SK-N-SH (cell line): ENCODE data around the gene ITIH2. TPM values are rescaled to one million over a fixed set of nuclear protein-coding genes. Genes with fewer than 3 reads are reported as not detected.

Source experiments
- CTCF ChIA-PET: fragments of 300-600, 350-600 bp; formaldehyde crosslinking; extraction: SDS; loops from one replicate; lab custom pipeline; 2021; lab: Yijun Ruan, JAX
- POLR2A ChIA-PET: fragments of 350-600 bp; sonication (Branson Sonifier 250); formaldehyde crosslinking; extraction: SDS; loops from one replicate; lab custom pipeline; 2020; ENCODE audit warnings: antibody characterized with exemption, inconsistent platforms; lab: Yijun Ruan, JAX
- DNase-seq: peaks from one replicate; pipeline ENCODE4 v3.0.0; 2012
- H2AFZ ChIP-seq: fragments of 200-600 bp; sonication (generic); 2 replicates; pipeline ENCODE4 v1.8.1; 2016; ENCODE audit warnings: antibody characterized with exemption, mild to moderate bottlenecking, low read depth
- H3F3A ChIP-seq: fragments of 200-600 bp; sonication (generic); replicated peaks from 2 replicates; pipeline ENCODE3; 2016; ENCODE audit warnings: antibody characterized with exemption, mild to moderate bottlenecking; ENCODE audit not compliant: insufficient read depth
- H3K27ac ChIP-seq, 2 experiments: fragments of 200-500 bp in 1 of 2; fragments of 200-600 bp in 1 of 2; sonication (Bioruptor generic) in 1 of 2; sonication (generic), shearing (Covaris generic) in 1 of 2; 2 replicates each; pipeline versions ENCODE4 v1.5.1 to v1.6.1; 2014 to 2016; ENCODE audit warnings: low read depth in 2 of 2, inconsistent platforms in 1 of 2, low read length in 1 of 2, mild to moderate bottlenecking in 1 of 2, mixed read lengths in 1 of 2
- H3K27me3 ChIP-seq: fragments of 200-600 bp; sonication (generic), shearing (Covaris generic); 2 replicates; pipeline ENCODE4 v1.6.1; 2016; ENCODE audit warnings: mixed run types; ENCODE audit not compliant: insufficient read depth
- H3K36me3 ChIP-seq, 2 experiments: fragments of 200-500 bp in 1 of 2; fragments of 200-600 bp in 1 of 2; sonication (Bioruptor generic) in 1 of 2; sonication (generic) in 1 of 2; replicated peaks in 1 of 2; 2 replicates each; pipeline versions ENCODE3 to v1.5.1; 2014 to 2016; ENCODE audit warnings: low read length in 1 of 2, mild to moderate bottlenecking in 1 of 2; ENCODE audit not compliant: insufficient read depth in 2 of 2, control insufficient read depth in 1 of 2
- H3K4me1 ChIP-seq, 2 experiments: fragments of 200-500 bp in 1 of 2; fragments of 200-600 bp in 1 of 2; sonication (Bioruptor generic) in 1 of 2; sonication (generic), shearing (Covaris generic) in 1 of 2; 2 replicates each; pipeline versions ENCODE4 v1.5.1 to v1.6.1; 2014 to 2016; ENCODE audit warnings: low read depth in 1 of 2, low read length in 1 of 2, mixed run types in 1 of 2; ENCODE audit not compliant: insufficient read depth in 2 of 2, control insufficient read depth in 1 of 2
- H3K4me2 ChIP-seq: fragments of 200-600 bp; sonication (generic), shearing (Covaris generic); 2 replicates; pipeline ENCODE4 v1.6.1; 2017; ENCODE audit warnings: mixed run types
- H3K4me3 ChIP-seq, 2 experiments: fragments of 200-500 bp in 1 of 2; fragments of 200-600 bp in 1 of 2; sonication (Bioruptor generic) in 1 of 2; sonication (generic), shearing (Covaris generic) in 1 of 2; 2 replicates each; pipeline versions ENCODE4 v1.5.1 to v1.8.1; 2014 to 2016; ENCODE audit warnings: low read depth in 2 of 2, inconsistent platforms in 1 of 2, low read length in 1 of 2, mild to moderate bottlenecking in 1 of 2, mixed read lengths in 1 of 2, moderate library complexity in 1 of 2
- H3K79me2 ChIP-seq: fragments of 200-600 bp; sonication (generic); 2 replicates; pipeline ENCODE4 v1.8.1; 2017; ENCODE audit warnings: mild to moderate bottlenecking; ENCODE audit not compliant: insufficient read depth
- H3K9ac ChIP-seq: fragments of 200-600 bp; sonication (generic); 2 replicates; pipeline ENCODE4 v1.6.1; 2017; ENCODE audit warnings: mixed run types
- H3K9me2 ChIP-seq: fragments of 200-600 bp; sonication (generic); 2 replicates; pipeline ENCODE4 v1.6.1; 2017; ENCODE audit warnings: mixed run types
- H3K9me3 ChIP-seq: fragments of 200-600 bp; sonication (generic); 2 replicates; pipeline ENCODE4 v1.6.1; 2017; ENCODE audit warnings: mixed run types, mild to moderate bottlenecking, moderate library complexity
- H4K20me1 ChIP-seq: fragments of 200-600 bp; sonication (generic); 2 replicates; pipeline ENCODE4 v1.6.1; 2017; ENCODE audit warnings: mild to moderate bottlenecking, mixed run types; ENCODE audit not compliant: insufficient read depth
- CTCF ChIP-seq: fragments of 200-600 bp; sonication (generic); IDR thresholded peaks from 2 replicates; pipeline ENCODE4 v1.6.1; 2017; ENCODE audit warnings: antibody characterized with exemption, mild to moderate bottlenecking, moderate library complexity
- ELF1 ChIP-seq: IDR thresholded peaks from 2 replicates; pipeline ENCODE4 v1.4.0; 2012
- EP300 ChIP-seq, 2 experiments: IDR thresholded peaks; 2 replicates each; pipeline versions ENCODE4 v1.4.0 to v1.6.1; 2012; ENCODE audit warnings: borderline replicate concordance in 1 of 2, low read depth in 1 of 2, low read length in 1 of 2
- FOXM1 ChIP-seq: IDR thresholded peaks from 2 replicates; pipeline ENCODE4 v1.4.0; 2012; ENCODE audit warnings: low read depth, mild to moderate bottlenecking
- GABPA ChIP-seq: IDR thresholded peaks from 2 replicates; pipeline ENCODE4 v1.4.0; 2012; ENCODE audit warnings: low read depth, mild to moderate bottlenecking
- GATA2 ChIP-seq: sonication (generic); formaldehyde crosslinking; IDR thresholded peaks from 2 replicates; pipeline ENCODE4 v1.5.0; 2020; ENCODE audit warnings: mild to moderate bottlenecking, missing genetic modification reagents
- NFIC ChIP-seq: IDR thresholded peaks from 2 replicates; pipeline ENCODE4 v1.4.0; 2012; ENCODE audit warnings: borderline replicate concordance
- PBX3 ChIP-seq: IDR thresholded peaks from 2 replicates; pipeline ENCODE4; 2012
- POLR2AphosphoS5 ChIP-seq: IDR thresholded peaks from 2 replicates; pipeline ENCODE4 v1.6.1; 2012; ENCODE audit warnings: low read depth, low read length
- RCOR1 ChIP-seq: fragments of 150-350 bp; IDR thresholded peaks from 2 replicates; pipeline ENCODE4 v1.6.1; 2017; ENCODE audit warnings: antibody characterized with exemption, low read length
- RFX5 ChIP-seq: IDR thresholded peaks from 2 replicates; pipeline ENCODE4 v1.6.1; 2012; ENCODE audit warnings: mild to moderate bottlenecking, improper control_type of control experiment, low read length
- SMC3 ChIP-seq: IDR thresholded peaks from 2 replicates; pipeline ENCODE4 v1.6.1; 2012; ENCODE audit warnings: low read depth, low read length, improper control_type of control experiment
- TEAD4 ChIP-seq: IDR thresholded peaks from 2 replicates; pipeline ENCODE4 v1.4.0; 2012; ENCODE audit warnings: mild to moderate bottlenecking, borderline replicate concordance; ENCODE audit not compliant: insufficient read depth
- USF1 ChIP-seq: IDR thresholded peaks from 2 replicates; pipeline ENCODE4 v1.4.0; 2012; ENCODE audit warnings: low read depth, borderline replicate concordance
- USF2 ChIP-seq: fragments of 150-350 bp; IDR thresholded peaks from 2 replicates; pipeline ENCODE4 v1.6.1; 2017; ENCODE audit warnings: antibody characterized with exemption, low read length, low read depth, borderline replicate concordance
- WGBS: methylation state at CpG from one replicate; pipeline ENCODE4 v1.1.6; 2017; ENCODE audit warnings: low lambda C conversion rate; 5-methylcytosine and 5-hydroxymethylcytosine counted together
- polyA plus RNA-seq, 3 experiments: library from polyadenylated mRNA; depleted of rRNA; stranded (reverse); fragments of >200 nt; gene quantifications; 2 replicates each; pipeline ENCODE4 v1.2.3, GENCODE V29; 2012
- TF ChIP-seq, protein P1 (sequence below): fragments of 150-350 bp; IDR thresholded peaks from 2 replicates; pipeline ENCODE4 v1.6.1; 2016; ENCODE audit warnings: mild to moderate bottlenecking, low read depth, low read length

The ITIH2 gene
- polyA plus RNA-seq, 1 of the 3 experiments (the other 2 are of a cell fraction), result not detected

- Histone ChIP-seq H3K4me2 (no peak overlapping the region), H3K9me2 (no peaks in the 10 kb centered on the region), H3F3A (peaks cover 41% of the 10 kb centered on the region), H3K9me3 (no peaks in the 10 kb centered on the region), H3K79me2 (peaks cover 90% of the 10 kb centered on the region), H3K27ac (no peak overlapping the region; a peak in 1 of 4 replicates), H3K27me3 (no peaks in the 10 kb centered on the region), H3K36me3 (peaks cover 35 to 39% of the 10 kb centered on the region in 2 experiments), H3K4me1 (peaks cover 9 to 25% of the 10 kb centered on the region in 2 experiments), H2AFZ (no peak overlapping the region), H4K20me1 (peaks cover 59% of the 10 kb centered on the region), H3K9ac (no peak overlapping the region), H3K4me3 (no peak overlapping the region)
- CTCF ChIA-PET, result no interaction called here
- POLR2A ChIA-PET, result no interaction called here
- no peak for DNase-seq
- 89% methylated on average over 4 of the region's 4 CpGs for WGBS
- TF ChIP-seq ELF1 (no peak), RFX5 (no peak), EP300 (IDR thresholded peaks at IDR 0.05; ENCODE audit: borderline replicate concordance in 1 of 2, low read depth in 1 of 2, low read length in 1 of 2) (no peak), FOXM1 (no peak), GATA2 (CRISPR knock-in tag) (no peak), USF2 (no peak), NFIC (no peak), TEAD4 (no peak), GABPA (no peak)
These were observed 91.3 kb downstream of the ITIH2 start for GRCh38 chr10:7794251-7795026.

GRCh38 chr10:7795605-7796004 lies 92.5 kb downstream of the ITIH2 start:
- Histone ChIP-seq H3K4me1 (peaks cover under 1 to 19% of the 10 kb centered on the region in 2 experiments), H3K4me2 (no peak overlapping the region), H3F3A (peaks cover 41% of the 10 kb centered on the region), H3K36me3 (peaks cover 39 to 47% of the 10 kb centered on the region in 2 experiments), H2AFZ (no peak overlapping the region), H3K9me3 (no peaks in the 10 kb centered on the region), H4K20me1 (peaks cover 47% of the 10 kb centered on the region), H3K79me2 (peaks cover 85% of the 10 kb centered on the region), H3K9me2 (no peaks in the 10 kb centered on the region), H3K27me3 (no peaks in the 10 kb centered on the region), H3K9ac (no peak overlapping the region), H3K4me3 (no peak overlapping the region), H3K27ac (no peak overlapping the region)
- CTCF ChIA-PET, result interaction anchor here (0.6 kb wide), 2 partner anchors 17 to 18 kb away, joined by 3 read pairs; no protein-coding TSS in a partner anchor
- DNase-seq, result peak; percentile 20
- TF ChIP-seq CTCF, result no peak
- TF ChIP-seq GABPA, result no peak
- TF ChIP-seq SMC3, result no peak
- TF ChIP-seq GATA2 (CRISPR knock-in tag), result no peak
- TF ChIP-seq, protein P1, sequence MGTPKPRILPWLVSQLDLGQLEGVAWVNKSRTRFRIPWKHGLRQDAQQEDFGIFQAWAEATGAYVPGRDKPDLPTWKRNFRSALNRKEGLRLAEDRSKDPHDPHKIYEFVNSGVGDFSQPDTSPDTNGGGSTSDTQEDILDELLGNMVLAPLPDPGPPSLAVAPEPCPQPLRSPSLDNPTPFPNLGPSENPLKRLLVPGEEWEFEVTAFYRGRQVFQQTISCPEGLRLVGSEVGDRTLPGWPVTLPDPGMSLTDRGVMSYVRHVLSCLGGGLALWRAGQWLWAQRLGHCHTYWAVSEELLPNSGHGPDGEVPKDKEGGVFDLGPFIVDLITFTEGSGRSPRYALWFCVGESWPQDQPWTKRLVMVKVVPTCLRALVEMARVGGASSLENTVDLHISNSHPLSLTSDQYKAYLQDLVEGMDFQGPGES, result no peak
- no peak for TF ChIP-seq POLR2AphosphoS5
- TF ChIP-seq USF1, result no peak
- no peak for TF ChIP-seq RCOR1
- no peak for TF ChIP-seq PBX3
- TF ChIP-seq EP300 (IDR thresholded peaks at IDR 0.05; ENCODE audit: borderline replicate concordance in 1 of 2, low read depth in 1 of 2, low read length in 1 of 2), result no peak
- POLR2A ChIA-PET, result no interaction called here
- WGBS, result 89% methylated on average over 4 of the region's 4 CpGs
